Measurements from ENCODE around the gene TCF3. TPM values are rescaled to one million over a fixed set of nuclear protein-coding genes. Genes with fewer than 3 reads are reported as not detected.

Gene TCF3
- total RNA-seq, 2 donors from 2014 or later = 53.6 to 87.0 TPM

DNA sequence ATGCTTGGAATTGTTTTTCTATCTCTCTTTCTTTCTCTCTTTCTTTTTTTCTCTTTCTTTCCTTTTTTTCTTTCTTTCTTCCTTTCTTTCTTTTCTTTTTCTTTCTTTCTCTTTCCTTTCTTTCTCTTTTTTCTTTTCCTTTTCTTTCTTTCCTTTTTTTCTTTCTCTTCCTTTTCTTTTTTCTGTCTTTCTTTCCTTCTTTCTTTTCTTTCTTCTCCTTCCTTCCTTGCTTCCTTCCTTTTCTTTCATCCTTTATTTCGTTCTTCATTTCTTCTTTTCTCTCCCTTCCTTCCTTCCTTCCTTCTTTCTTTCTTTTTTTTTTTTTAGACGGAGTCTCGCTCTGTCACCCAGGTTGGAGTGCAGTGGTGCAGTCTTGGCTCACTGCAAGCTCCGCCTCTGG lies 82.4 kb downstream of the TCF3 start:
- Mint-ChIP-seq H3K4me1 (no peaks in the 10 kb centered on the region), H3K27me3 (peaks cover 4% of the 10 kb centered on the region), H3K27ac (no peak overlapping the region), H3K4me3 (peak overlapping the region; percentile 49), H3K36me3 (ENCODE audit: low read depth) (no peaks in the 10 kb centered on the region), H3K9me3 (no peaks in the 10 kb centered on the region)
- ATAC-seq (replicated peaks) = no peak

- H3K4me3 Mint-ChIP-seq = peak within 1 kb of the TSS; percentile 42
- peak; percentile 92 for ATAC-seq (replicated peaks)
- H3K27me3 Mint-ChIP-seq = peaks cover 4% of the 10 kb centered on the region
- H3K9me3 Mint-ChIP-seq = no peaks in the 10 kb centered on the region
- no peaks in the 10 kb centered on the region for H3K4me1 Mint-ChIP-seq
- H3K27ac Mint-ChIP-seq = no peak within 1 kb of the TSS
- no peaks in the 10 kb centered on the region for H3K36me3 Mint-ChIP-seq (ENCODE audit: low read depth)
Measured at GRCh38 chr19:1568320-1569019, 83.9 kb downstream of the TCF3 start, which contains the start of gene MEX3D. Gene MEX3D (minus strand): TSS chr19:1568325. CDS start chr19:1568058, 267 bp downstream.

DNA sequence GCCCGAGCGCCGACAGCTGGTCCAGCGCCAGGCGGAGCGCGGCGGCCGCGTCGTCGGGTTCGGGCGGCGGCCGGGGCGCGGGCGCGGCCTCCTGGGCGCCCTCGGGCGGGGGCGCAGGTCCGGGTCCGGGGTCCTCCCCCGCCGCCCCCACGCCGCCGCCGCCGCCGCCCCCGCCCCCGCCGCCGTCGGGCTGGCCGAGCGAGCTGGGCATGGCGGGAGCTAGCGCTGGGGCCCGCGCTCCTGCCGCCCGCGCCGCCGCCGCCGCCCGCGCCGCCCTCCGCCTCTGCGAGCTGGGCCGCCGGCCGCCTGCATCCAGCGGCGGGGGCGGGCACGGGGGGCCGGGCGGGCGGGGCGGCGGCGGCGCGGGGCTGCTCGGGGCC lies 84.6 kb downstream of the TCF3 start:
- peak; percentile 53 for ATAC-seq (replicated peaks)
- no peak overlapping the region for H3K27ac Mint-ChIP-seq
- no peaks in the 10 kb centered on the region for H3K36me3 Mint-ChIP-seq (ENCODE audit: low read depth)
- H3K9me3 Mint-ChIP-seq = no peaks in the 10 kb centered on the region
- H3K27me3 Mint-ChIP-seq = peaks cover 4% of the 10 kb centered on the region
- H3K4me1 Mint-ChIP-seq = no peaks in the 10 kb centered on the region
- no peak overlapping the region for H3K4me3 Mint-ChIP-seq

- Mint-ChIP-seq H3K27me3 (peaks cover 4% of the 10 kb centered on the region), H3K36me3 (ENCODE audit: low read depth) (no peaks in the 10 kb centered on the region), H3K4me3 (no peak overlapping the region), H3K9me3 (no peaks in the 10 kb centered on the region), H3K4me1 (no peaks in the 10 kb centered on the region), H3K27ac (no peak overlapping the region)
- ATAC-seq (replicated peaks) = no peak
Measured at GRCh38 chr19:1567116-1567847, 85.1 kb downstream of the TCF3 start.

DNA sequence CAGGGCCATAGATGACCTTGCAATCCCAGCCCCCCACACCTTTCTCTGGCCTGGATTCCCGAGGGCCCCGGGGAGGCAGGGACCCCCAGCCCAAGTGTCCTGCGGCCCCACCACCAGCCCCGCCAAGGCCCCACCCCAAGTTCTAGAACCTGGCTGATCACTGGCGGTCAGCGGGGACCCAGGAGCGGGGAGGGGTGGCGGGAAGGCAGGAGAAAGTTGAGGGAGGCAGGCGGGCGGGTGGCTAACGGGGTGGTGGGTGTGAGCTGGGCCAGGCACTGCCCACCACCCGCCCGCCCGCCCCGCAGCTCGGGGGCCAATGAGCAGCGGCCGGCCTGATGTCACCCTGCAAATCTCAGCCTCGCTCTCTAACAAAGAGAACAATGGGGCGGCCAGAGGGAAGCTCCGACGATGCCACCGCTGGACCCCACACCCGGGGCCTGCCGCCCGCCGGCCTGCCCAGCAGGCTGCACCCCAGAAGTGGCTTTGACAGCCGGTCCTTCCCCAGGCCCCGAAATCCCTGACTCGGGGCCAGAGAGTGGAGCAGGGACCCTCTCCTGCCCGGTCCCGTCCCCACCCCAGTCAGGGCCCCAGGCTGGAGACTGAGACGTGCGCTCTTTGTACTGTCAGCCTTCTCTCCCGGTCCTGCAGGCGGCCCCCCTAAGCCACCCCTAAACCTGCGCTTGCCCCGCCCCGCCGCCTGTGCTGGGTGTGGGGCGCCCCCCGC lies 85.9 kb downstream of the TCF3 start:
- no peaks in the 10 kb centered on the region for H3K9me3 Mint-ChIP-seq
- no peak overlapping the region for H3K4me3 Mint-ChIP-seq
- no peaks in the 10 kb centered on the region for H3K36me3 Mint-ChIP-seq (ENCODE audit: low read depth)
- H3K27ac Mint-ChIP-seq = no peak overlapping the region
- no peak for ATAC-seq (replicated peaks)
- H3K27me3 Mint-ChIP-seq = peaks cover 4% of the 10 kb centered on the region
- H3K4me1 Mint-ChIP-seq = no peaks in the 10 kb centered on the region

DNA sequence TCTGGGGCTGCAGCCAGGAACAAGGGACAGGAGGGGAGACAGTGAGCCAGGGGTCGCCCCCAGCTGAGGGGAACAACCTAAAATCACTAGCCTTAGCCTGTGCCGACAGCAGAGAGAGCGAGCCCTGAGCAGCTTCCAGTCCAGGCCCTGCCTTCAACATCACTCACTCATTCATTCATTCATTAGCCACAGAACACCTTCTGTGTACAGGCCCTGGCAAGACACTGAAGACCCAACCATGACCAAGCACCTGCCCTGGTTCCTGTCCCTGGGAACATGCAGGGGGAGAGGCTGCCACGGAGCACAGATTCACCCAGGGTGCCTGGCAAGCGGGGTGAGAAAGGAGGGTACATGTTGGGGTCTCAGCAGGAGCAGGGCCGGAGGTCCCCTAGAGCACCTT lies 89.2 kb downstream of the TCF3 start:
- no peak overlapping the region for H3K4me3 Mint-ChIP-seq
- ATAC-seq (replicated peaks) = no peak
- H3K36me3 Mint-ChIP-seq (ENCODE audit: low read depth) = no peaks in the 10 kb centered on the region
- H3K27ac Mint-ChIP-seq = no peak overlapping the region
- H3K9me3 Mint-ChIP-seq = no peaks in the 10 kb centered on the region
- no peaks in the 10 kb centered on the region for H3K27me3 Mint-ChIP-seq
- H3K4me1 Mint-ChIP-seq = no peaks in the 10 kb centered on the region

DNA sequence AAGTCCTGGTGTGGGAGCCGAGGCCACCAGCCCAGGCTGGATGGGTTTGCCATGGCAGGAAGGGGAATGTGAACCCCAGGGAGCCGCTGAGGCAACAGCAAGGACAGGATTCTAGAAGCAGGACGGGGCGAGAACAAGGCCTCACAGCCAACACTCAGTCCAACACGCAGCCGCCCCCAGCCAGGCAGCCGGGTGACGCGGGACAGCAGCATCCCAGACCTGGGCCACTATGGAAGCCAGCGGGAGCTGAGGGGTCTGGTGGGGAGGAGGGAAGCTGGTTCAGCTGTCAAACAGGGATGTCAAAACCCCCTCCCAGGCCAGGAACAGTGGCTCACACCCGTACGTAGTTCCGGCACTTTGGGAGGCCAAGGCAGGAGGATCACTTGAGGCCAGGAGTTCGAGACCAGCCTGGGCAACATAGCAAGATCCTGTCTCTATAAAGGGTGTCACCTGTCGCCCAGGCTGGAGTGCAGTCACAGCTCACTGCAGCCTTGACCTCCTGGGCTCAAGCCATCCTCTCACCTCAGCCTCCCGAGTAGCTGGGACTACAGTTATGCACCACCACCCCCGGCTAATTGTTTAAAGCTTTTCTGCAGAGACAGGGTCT lies 91.1 kb downstream of the TCF3 start:
- ATAC-seq (replicated peaks) = no peak
- Mint-ChIP-seq H3K36me3 (ENCODE audit: low read depth) (no peaks in the 10 kb centered on the region), H3K27ac (no peak overlapping the region), H3K9me3 (no peaks in the 10 kb centered on the region), H3K27me3 (no peaks in the 10 kb centered on the region), H3K4me3 (no peak overlapping the region), H3K4me1 (no peaks in the 10 kb centered on the region)

- Mint-ChIP-seq H3K9me3 (no peaks in the 10 kb centered on the region), H3K36me3 (ENCODE audit: low read depth) (no peaks in the 10 kb centered on the region), H3K27me3 (no peaks in the 10 kb centered on the region), H3K4me3 (no peak overlapping the region), H3K27ac (no peak overlapping the region), H3K4me1 (no peaks in the 10 kb centered on the region)
- no peak for ATAC-seq (replicated peaks)
Measured at GRCh38 chr19:1560286-1560882, 92.0 kb downstream of the TCF3 start.

Other genes starting within 250 kb of the TCF3 start
- gene DAZAP1, start 245.0 kb downstream of the TCF3 start, total RNA-seq = 100 to 1,000 TPM; 161 to 271 TPM
- 1,000 to 10,000 TPM; 1,611 to 1,688 TPM for gene RPS15, start 214.2 kb downstream of the TCF3 start, total RNA-seq
- under 1 TPM; 0.04 to 0.21 TPM for gene APC2, start 202.5 kb downstream of the TCF3 start, total RNA-seq
- gene C19orf25, start 173.4 kb downstream of the TCF3 start, total RNA-seq = 10 to 100 TPM; 36.5 to 37.2 TPM
- 1 to 10 TPM; 2.4 to 7.8 TPM for gene PCSK4, start 162.3 kb downstream of the TCF3 start, total RNA-seq
- 1 to 10 TPM; 1.7 to 2.2 TPM for gene REEP6, start 161.4 kb downstream of the TCF3 start, total RNA-seq
- gene ADAMTSL5, start 139.6 kb downstream of the TCF3 start, total RNA-seq = 1 to 10 TPM; 3.0 to 3.9 TPM
- not detected for gene PLK5, start 128.5 kb downstream of the TCF3 start, total RNA-seq
- 1 to 10 TPM; 6.7 to 8.2 TPM for gene MEX3D, start 84.3 kb downstream of the TCF3 start, total RNA-seq
- gene MBD3, start 59.8 kb downstream of the TCF3 start, total RNA-seq = 100 to 1,000 TPM in 1 of 2 donors, 10 to 100 TPM in 1; 71.5 to 128 TPM
- 100 to 1,000 TPM; 120 to 209 TPM for gene UQCR11, start 47.2 kb downstream of the TCF3 start, total RNA-seq
- not detected for gene ONECUT3, start 100.9 kb upstream of the TCF3 start, total RNA-seq
- gene ATP8B3, start 159.7 kb upstream of the TCF3 start, total RNA-seq = 10 to 100 TPM; 10.1 to 44.8 TPM
- 10 to 100 TPM; 39.7 to 50.0 TPM for gene REXO1, start 195.9 kb upstream of the TCF3 start, total RNA-seq
- gene KLF16, start 211.0 kb upstream of the TCF3 start, total RNA-seq = 10 to 100 TPM; 16.3 to 32.9 TPM
- 100 to 1,000 TPM in 1 of 2 donors, 10 to 100 TPM in 1; 84.4 to 109 TPM for gene ABHD17A, start 232.9 kb upstream of the TCF3 start, total RNA-seq

All from activated T-helper 17 cell treated with anti-CD3 and anti-CD28 coated beads, Interleukin-2, amount 50 U/mL, for 72 hours (primary cell).